HepG2 (cell line): Measurements from ENCODE around the gene TMEM135.

Experiments used
- GABPB1 ChIP-seq: IDR thresholded peaks from 2 replicates; pipeline ENCODE4 v1.6.1; 2016; ENCODE audit warnings: mild to moderate bottlenecking, missing genetic modification reagents, moderate library complexity, missing compliant biosample characterization
- KDM5B ChIP-seq: sonication (generic); formaldehyde crosslinking; IDR thresholded peaks from 2 replicates; pipeline ENCODE4 v1.4.0; 2020; ENCODE audit warnings: missing genetic modification reagents, mild to moderate bottlenecking, borderline replicate concordance
- NPAS2 ChIP-seq: sonication (generic); formaldehyde crosslinking; IDR thresholded peaks from 2 replicates; pipeline ENCODE4 v1.8.0; 2022; ENCODE audit warnings: mild to moderate bottlenecking, missing genetic modification reagents, borderline replicate concordance
- POLR2A ChIP-seq, 2 experiments: IDR thresholded peaks; 2 replicates each; pipeline ENCODE4 v1.6.1; 2011; ENCODE audit warnings: low read depth in 2 of 2, low read length in 2 of 2, mild to moderate bottlenecking in 1 of 2, moderate library complexity in 1 of 2; ENCODE audit not compliant: insufficient read depth in 1 of 2
- SMARCE1 ChIP-seq: fragments of 450-650 bp; IDR thresholded peaks from 2 replicates; pipeline ENCODE4 v1.6.1; 2017; ENCODE audit warnings: borderline replicate concordance
- SP1 ChIP-seq, 2 experiments: fragments of 450-650 bp in 1 of 2; sonication (generic) in 1 of 2; formaldehyde crosslinking in 1 of 2; IDR thresholded peaks; 2 replicates each; pipeline versions ENCODE4 v1.4.0 to v1.6.1; 2016 to 2020; ENCODE audit warnings: missing genetic modification reagents in 1 of 2
- ZMYM4 ChIP-seq: sonication (generic); formaldehyde crosslinking; IDR thresholded peaks from 2 replicates; pipeline ENCODE4 v1.8.1; 2023; ENCODE audit warnings: mild to moderate bottlenecking, missing genetic modification reagents
- TF ChIP-seq, protein P1 (sequence below): sonication (generic); formaldehyde crosslinking; IDR thresholded peaks from 2 replicates; pipeline ENCODE4 v1.9.0; 2021; ENCODE audit warnings: missing genetic modification reagents, mild to moderate bottlenecking, borderline replicate concordance
- TF ChIP-seq, protein P2 (sequence below): IDR thresholded peaks from 2 replicates; pipeline ENCODE4 v1.6.1; 2012; ENCODE audit warnings: inconsistent platforms
- TF ChIP-seq, protein P3 (sequence below): sonication (generic); formaldehyde crosslinking; IDR thresholded peaks from 2 replicates; pipeline ENCODE4 v1.4.0; 2020; ENCODE audit warnings: mild to moderate bottlenecking, missing genetic modification reagents
- TF ChIP-seq, protein P4 (sequence below): sonication (generic); formaldehyde crosslinking; IDR thresholded peaks from 2 replicates; pipeline ENCODE4 v1.5.0; 2020; ENCODE audit warnings: mild to moderate bottlenecking, missing genetic modification reagents, moderate library complexity

DNA sequence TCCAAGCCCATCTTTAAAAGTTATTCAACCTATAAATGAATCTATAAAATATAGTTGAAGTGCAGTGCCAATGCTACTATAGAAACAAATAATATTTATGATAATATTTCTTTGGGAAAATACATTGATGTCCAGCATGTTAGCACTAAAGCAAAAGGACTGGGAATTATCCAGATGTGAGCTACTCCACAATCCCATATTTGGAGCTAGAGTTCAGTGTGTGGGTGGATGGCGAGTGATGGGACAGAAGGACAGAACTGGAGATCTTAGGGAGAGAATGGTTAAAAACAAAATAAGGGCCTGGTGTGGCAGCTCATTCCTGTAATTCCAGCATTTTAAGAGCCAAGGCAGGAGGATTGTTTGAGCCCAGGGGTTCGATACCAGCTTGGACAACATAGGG lies 216.8 kb downstream of the TMEM135 start:
- TF ChIP-seq ZMYM4 (CRISPR knock-in tag) (no peak), POLR2A (IDR thresholded peaks at IDR 0.05; ENCODE audit: insufficient read depth in 1 of 2, low read depth in 2 of 2, low read length in 2 of 2) (no peak), GABPB1 (no peak), NPAS2 (CRISPR knock-in tag) (no peak), KDM5B (CRISPR knock-in tag) (no peak), SP1 (IDR thresholded peaks at IDR 0.05) (no peak), SP1 (CRISPR knock-in tag; IDR thresholded peaks at IDR 0.05) (no peak), SMARCE1 (no peak)
- TF ChIP-seq, protein P1, sequence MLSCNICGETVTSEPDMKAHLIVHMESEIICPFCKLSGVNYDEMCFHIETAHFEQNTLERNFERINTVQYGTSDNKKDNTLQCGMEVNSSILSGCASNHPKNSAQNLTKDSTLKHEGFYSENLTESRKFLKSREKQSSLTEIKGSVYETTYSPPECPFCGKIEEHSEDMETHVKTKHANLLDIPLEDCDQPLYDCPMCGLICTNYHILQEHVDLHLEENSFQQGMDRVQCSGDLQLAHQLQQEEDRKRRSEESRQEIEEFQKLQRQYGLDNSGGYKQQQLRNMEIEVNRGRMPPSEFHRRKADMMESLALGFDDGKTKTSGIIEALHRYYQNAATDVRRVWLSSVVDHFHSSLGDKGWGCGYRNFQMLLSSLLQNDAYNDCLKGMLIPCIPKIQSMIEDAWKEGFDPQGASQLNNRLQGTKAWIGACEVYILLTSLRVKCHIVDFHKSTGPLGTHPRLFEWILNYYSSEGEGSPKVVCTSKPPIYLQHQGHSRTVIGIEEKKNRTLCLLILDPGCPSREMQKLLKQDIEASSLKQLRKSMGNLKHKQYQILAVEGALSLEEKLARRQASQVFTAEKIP (CRISPR knock-in tag), result no peak
- TF ChIP-seq, protein P2, sequence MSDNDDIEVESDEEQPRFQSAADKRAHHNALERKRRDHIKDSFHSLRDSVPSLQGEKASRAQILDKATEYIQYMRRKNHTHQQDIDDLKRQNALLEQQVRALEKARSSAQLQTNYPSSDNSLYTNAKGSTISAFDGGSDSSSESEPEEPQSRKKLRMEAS, result no peak
- TF ChIP-seq, protein P3, sequence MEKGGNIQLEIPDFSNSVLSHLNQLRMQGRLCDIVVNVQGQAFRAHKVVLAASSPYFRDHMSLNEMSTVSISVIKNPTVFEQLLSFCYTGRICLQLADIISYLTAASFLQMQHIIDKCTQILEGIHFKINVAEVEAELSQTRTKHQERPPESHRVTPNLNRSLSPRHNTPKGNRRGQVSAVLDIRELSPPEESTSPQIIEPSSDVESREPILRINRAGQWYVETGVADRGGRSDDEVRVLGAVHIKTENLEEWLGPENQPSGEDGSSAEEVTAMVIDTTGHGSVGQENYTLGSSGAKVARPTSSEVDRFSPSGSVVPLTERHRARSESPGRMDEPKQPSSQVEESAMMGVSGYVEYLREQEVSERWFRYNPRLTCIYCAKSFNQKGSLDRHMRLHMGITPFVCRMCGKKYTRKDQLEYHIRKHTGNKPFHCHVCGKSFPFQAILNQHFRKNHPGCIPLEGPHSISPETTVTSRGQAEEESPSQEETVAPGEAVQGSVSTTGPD (CRISPR knock-in tag), result no peak
- TF ChIP-seq, protein P4, sequence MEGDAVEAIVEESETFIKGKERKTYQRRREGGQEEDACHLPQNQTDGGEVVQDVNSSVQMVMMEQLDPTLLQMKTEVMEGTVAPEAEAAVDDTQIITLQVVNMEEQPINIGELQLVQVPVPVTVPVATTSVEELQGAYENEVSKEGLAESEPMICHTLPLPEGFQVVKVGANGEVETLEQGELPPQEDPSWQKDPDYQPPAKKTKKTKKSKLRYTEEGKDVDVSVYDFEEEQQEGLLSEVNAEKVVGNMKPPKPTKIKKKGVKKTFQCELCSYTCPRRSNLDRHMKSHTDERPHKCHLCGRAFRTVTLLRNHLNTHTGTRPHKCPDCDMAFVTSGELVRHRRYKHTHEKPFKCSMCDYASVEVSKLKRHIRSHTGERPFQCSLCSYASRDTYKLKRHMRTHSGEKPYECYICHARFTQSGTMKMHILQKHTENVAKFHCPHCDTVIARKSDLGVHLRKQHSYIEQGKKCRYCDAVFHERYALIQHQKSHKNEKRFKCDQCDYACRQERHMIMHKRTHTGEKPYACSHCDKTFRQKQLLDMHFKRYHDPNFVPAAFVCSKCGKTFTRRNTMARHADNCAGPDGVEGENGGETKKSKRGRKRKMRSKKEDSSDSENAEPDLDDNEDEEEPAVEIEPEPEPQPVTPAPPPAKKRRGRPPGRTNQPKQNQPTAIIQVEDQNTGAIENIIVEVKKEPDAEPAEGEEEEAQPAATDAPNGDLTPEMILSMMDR (CRISPR knock-in tag), result no peak
